Measurements from ENCODE around the gene CDH23.

Gene CDH23

GRCh38 chr10:71549766-71550533, 153.2 kb downstream of the CDH23 start:
- no peak for DNase-seq (ENCODE audit: insufficient read length, low spot score)
- no peak for FAIRE-seq

- FAIRE-seq (no peak), DNase-seq (ENCODE audit: insufficient read length, low spot score) (no peak)
These were observed 153.9 kb downstream of the CDH23 start for GRCh38 chr10:71550628-71551027.

GRCh38 chr10:71551970-71552369, 155.2 kb downstream of the CDH23 start:
- FAIRE-seq (no peak), DNase-seq (ENCODE audit: insufficient read length, low spot score) (no peak)

GRCh38 chr10:71553432-71553831, 156.7 kb downstream of the CDH23 start:
- no peak for DNase-seq (ENCODE audit: insufficient read length, low spot score)

GRCh38 chr10:71554671-71555070, 158.0 kb downstream of the CDH23 start:
- no peak for DNase-seq (ENCODE audit: insufficient read length, low spot score)
- FAIRE-seq = no peak

More at GRCh38 chr10:71553432-71553831, 156.7 kb downstream of the CDH23 start:
- no peak for FAIRE-seq

GRCh38 chr10:71555087-71555723, 158.5 kb downstream of the CDH23 start:
- FAIRE-seq (no peak), DNase-seq (ENCODE audit: insufficient read length, low spot score) (no peak)

- DNase-seq (ENCODE audit: insufficient read length, low spot score) = no peak
- FAIRE-seq = no peak
These were observed 159.0 kb downstream of the CDH23 start for GRCh38 chr10:71555724-71556119.

GRCh38 chr10:71558991-71559390, 162.3 kb downstream of the CDH23 start:
- FAIRE-seq = no peak
- DNase-seq (ENCODE audit: insufficient read length, low spot score) = no peak

- DNase-seq (ENCODE audit: insufficient read length, low spot score) = no peak
- FAIRE-seq = no peak
These were observed 164.4 kb downstream of the CDH23 start for GRCh38 chr10:71561003-71561574.

GRCh38 chr10:71562181-71562580, 165.5 kb downstream of the CDH23 start:
- no peak for FAIRE-seq
- DNase-seq (ENCODE audit: insufficient read length, low spot score) = no peak

GRCh38 chr10:71562904-71563303, 166.2 kb downstream of the CDH23 start:
- no peak for FAIRE-seq
- no peak for DNase-seq (ENCODE audit: insufficient read length, low spot score)

- no peak for DNase-seq (ENCODE audit: insufficient read length, low spot score)
- FAIRE-seq = no peak
These were observed 167.6 kb downstream of the CDH23 start for GRCh38 chr10:71564194-71564820.

- FAIRE-seq = no peak
- DNase-seq (ENCODE audit: insufficient read length, low spot score) = no peak
These were observed 168.7 kb downstream of the CDH23 start for GRCh38 chr10:71565284-71566000.

- DNase-seq (ENCODE audit: insufficient read length, low spot score) = no peak
These were observed 170.3 kb downstream of the CDH23 start for GRCh38 chr10:71567006-71567405.

GRCh38 chr10:71568896-71569492, 172.3 kb downstream of the CDH23 start:
- FAIRE-seq (no peak), DNase-seq (ENCODE audit: insufficient read length, low spot score) (no peak)

More at GRCh38 chr10:71567006-71567405, 170.3 kb downstream of the CDH23 start:
- FAIRE-seq = no peak

- DNase-seq (ENCODE audit: insufficient read length, low spot score) = peak; percentile 72
- no peak for FAIRE-seq
These were observed 173.3 kb downstream of the CDH23 start for GRCh38 chr10:71569775-71570588.

GRCh38 chr10:71571460-71572175, 174.9 kb downstream of the CDH23 start:
- DNase-seq (ENCODE audit: insufficient read length, low spot score) (no peak), FAIRE-seq (no peak)

GRCh38 chr10:71572962-71573361, 176.2 kb downstream of the CDH23 start:
- no peak for FAIRE-seq

More at GRCh38 chr10:71572962-71573361, 176.2 kb downstream of the CDH23 start:
- DNase-seq (ENCODE audit: insufficient read length, low spot score) = no peak
